ENCODE data around the gene CREBRF.
"Not testable (repeated sequence)": the region's sequence is repeated elsewhere in the genome, so short reads cannot be mapped to it uniquely, and the experiment has no call there.

CREBRF gene

GRCh38 chr5:173035904-173036707 is 20.0 kb upstream of the CREBRF start:
- TF ChIP-seq, protein P1, sequence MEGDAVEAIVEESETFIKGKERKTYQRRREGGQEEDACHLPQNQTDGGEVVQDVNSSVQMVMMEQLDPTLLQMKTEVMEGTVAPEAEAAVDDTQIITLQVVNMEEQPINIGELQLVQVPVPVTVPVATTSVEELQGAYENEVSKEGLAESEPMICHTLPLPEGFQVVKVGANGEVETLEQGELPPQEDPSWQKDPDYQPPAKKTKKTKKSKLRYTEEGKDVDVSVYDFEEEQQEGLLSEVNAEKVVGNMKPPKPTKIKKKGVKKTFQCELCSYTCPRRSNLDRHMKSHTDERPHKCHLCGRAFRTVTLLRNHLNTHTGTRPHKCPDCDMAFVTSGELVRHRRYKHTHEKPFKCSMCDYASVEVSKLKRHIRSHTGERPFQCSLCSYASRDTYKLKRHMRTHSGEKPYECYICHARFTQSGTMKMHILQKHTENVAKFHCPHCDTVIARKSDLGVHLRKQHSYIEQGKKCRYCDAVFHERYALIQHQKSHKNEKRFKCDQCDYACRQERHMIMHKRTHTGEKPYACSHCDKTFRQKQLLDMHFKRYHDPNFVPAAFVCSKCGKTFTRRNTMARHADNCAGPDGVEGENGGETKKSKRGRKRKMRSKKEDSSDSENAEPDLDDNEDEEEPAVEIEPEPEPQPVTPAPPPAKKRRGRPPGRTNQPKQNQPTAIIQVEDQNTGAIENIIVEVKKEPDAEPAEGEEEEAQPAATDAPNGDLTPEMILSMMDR (conservative IDR thresholded peaks at IDR 0.05; ENCODE audit: low read depth, low read length), result no peak
- no peak overlapping the region for H3K4me3 ChIP-seq (ENCODE audit: low read depth, low read length)

GRCh38 chr5:173039188-173039587 is 17.0 kb upstream of the CREBRF start:
- TF ChIP-seq, protein P1 (conservative IDR thresholded peaks at IDR 0.05; ENCODE audit: low read depth, low read length), result no peak
- no peak for DNase-seq (ENCODE audit: low read depth)
- no peak overlapping the region for H3K4me3 ChIP-seq (ENCODE audit: low read depth, low read length)

More at GRCh38 chr5:173035904-173036707, 20.0 kb upstream of the CREBRF start:
- no peak for DNase-seq (ENCODE audit: low read depth)

DNA sequence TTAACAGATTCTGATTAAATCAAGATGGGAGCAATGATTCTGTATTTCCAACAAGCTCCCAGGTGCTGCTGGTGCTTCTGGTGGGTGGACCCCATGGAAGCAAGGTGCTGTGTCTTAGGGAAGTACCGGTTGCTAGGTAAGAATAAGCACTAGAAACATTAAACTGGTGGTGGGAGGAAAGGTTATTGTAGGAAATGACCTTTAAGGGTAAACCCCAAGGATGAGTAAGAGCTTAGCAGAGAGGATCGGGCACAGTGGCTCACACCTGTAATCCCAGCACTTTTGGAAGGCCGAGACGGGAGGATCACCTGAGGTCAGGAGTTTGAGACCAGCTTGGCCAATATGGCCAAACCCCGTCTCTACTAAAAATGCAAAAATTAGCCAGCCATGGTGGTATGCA is 16.2 kb upstream of the CREBRF start:
- no peak for DNase-seq (ENCODE audit: low read depth)
- TF ChIP-seq, protein P1 (conservative IDR thresholded peaks at IDR 0.05; ENCODE audit: low read depth, low read length), result no peak

DNA sequence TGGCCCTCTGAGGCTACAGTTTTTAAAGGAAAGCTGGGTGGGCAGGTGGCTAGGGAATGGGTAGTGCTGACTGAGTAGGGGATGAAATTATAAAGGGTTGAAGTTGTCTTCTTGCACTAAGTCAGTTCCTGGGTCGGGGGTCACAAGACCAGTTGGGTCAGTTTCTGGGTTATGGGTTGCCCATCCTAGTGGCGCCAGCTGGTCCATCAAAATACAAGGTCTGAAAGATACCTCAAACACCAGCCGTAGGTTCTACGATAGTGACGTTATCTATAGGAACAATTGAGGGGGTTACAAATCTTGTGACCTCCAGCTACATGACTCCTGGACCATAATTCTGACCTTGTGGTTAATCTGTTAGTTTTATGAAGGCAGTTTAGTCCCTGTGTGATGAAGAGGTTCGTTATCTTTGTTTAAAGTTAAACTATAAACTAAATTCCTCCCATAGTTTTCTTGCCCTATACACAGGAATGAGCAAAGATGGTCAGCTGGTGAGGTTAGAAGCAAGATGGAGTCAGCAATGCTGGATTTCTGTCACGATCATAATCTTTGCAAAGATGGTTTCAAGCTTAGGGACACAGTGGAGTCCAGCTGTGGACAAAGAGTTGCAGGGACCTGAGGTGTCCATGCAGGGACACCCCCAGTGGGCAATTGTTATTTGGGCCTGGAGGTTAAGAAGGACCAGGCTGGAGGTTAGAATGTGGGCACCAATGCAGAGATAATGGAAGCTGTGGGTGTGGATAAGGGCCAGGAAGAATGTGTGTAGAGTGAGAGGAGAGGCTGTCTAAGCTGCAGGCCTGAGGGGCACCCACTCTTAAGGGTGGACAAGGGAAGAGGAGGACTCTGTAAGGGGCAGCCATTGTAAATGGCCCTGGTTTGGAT is 14.0 kb upstream of the CREBRF start:
- DNase-seq (ENCODE audit: low read depth), result no peak
- TF ChIP-seq, protein P1 (conservative IDR thresholded peaks at IDR 0.05; ENCODE audit: low read depth, low read length), result no peak
- no peak overlapping the region for H3K4me3 ChIP-seq (ENCODE audit: low read depth, low read length)

More for the DNA sequence above, 16.2 kb upstream of the CREBRF start:
- H3K4me3 ChIP-seq (ENCODE audit: low read depth, low read length), result no peak overlapping the region

DNA sequence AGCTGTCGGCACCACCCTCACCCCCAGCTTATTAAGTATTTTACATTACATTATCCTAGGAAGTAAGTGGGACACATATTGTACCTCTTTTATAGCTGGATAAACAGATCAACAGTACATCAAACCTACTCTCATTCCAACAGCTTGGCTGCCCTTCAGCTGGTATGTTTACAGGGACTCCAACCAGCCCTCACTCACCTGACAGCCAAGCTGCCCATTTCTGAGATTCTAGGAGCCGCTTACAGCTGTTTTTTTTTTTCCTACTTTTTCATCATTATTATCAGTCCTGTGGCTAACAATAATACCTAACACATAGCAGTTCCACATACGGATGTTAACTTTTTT is 13.4 kb upstream of the CREBRF start:
- TF ChIP-seq, protein P1 (conservative IDR thresholded peaks at IDR 0.05; ENCODE audit: low read depth, low read length), result no peak

DNA sequence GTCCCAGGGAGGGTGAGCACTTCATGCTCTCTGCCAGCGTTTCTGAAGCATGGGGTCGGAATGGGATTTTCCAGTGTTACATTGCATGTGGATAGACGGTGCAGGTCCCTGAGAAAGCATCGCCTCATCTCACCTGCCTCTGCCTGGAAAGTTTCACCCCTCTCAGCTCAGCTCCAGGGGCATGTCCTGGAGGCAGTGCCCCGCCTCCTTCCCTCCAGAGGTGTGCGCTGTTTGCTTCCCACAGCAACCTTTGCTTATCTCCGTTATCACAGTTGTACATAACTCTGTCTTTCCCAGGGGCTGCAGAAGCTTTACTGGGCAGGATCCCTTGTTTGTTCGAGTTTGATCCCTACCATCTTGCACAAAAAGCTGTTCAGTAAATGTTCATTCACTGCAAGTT is 10.7 kb upstream of the CREBRF start:
- no peak overlapping the region for H3K4me3 ChIP-seq (ENCODE audit: low read depth, low read length)
- DNase-seq (ENCODE audit: low read depth), result no peak
- TF ChIP-seq, protein P1 (conservative IDR thresholded peaks at IDR 0.05; ENCODE audit: low read depth, low read length), result no peak

More for the DNA sequence above, 13.4 kb upstream of the CREBRF start:
- H3K4me3 ChIP-seq (ENCODE audit: low read depth, low read length), result no peak overlapping the region
- no peak for DNase-seq (ENCODE audit: low read depth)

DNA sequence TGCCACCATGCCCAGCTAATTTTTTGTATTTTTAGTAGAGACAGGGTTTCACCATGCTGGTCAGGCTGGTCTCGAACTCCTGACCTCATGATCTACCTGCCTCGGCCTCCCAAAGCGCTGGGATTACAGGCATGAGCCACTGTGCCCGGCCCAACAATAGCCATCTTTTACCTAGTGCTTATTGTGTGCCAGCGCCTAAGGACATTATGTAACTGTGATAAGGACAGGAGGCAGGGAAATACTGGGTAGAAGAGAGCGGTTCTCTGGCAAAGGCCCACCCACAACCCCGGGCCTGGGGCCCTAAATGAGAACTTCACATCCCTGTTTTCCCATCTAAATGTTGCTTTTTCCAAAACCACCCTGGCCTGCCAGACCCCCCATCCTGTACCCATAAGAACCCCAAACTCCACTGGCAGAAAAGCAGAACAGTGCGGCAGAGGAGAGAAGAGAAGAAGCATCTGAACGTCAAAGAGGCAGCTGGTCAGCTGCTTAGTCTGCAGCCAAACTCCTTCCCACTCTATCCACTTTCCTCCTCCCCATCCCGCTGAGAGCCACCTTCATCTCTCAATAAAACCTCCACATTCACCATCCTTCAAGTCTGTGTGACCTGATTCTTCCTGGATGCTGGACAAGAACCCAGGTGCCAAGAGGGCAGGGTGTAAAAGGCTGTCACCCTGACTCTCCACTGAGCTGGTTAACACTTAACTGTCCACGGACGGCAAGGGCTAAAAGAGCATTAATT is 8.9 kb upstream of the CREBRF start:
- H3K4me3 ChIP-seq (ENCODE audit: low read depth, low read length); DNase-seq (ENCODE audit: low read depth): not testable (repeated sequence)
